DND-41 (cell line): ENCODE results near the gene AUTS2.

ENCODE experiments used
- EZH2 ChIP-seq: IDR thresholded peaks from 3 replicates; pipeline ENCODE4 v1.6.1; 2012; ENCODE audit warnings: borderline replicate concordance, low read depth, mild to moderate bottlenecking, moderate library complexity, low read length, inconsistent platforms; ENCODE audit not compliant: severe bottlenecking
- TF ChIP-seq, protein P1 (sequence below): IDR thresholded peaks from 2 replicates; pipeline ENCODE4 v1.5.1; 2012; ENCODE audit warnings: borderline replicate concordance, low read length, moderate library complexity, mild to moderate bottlenecking; ENCODE audit not compliant: poor library complexity, severe bottlenecking; ENCODE audit errors: extremely low read depth

DNA sequence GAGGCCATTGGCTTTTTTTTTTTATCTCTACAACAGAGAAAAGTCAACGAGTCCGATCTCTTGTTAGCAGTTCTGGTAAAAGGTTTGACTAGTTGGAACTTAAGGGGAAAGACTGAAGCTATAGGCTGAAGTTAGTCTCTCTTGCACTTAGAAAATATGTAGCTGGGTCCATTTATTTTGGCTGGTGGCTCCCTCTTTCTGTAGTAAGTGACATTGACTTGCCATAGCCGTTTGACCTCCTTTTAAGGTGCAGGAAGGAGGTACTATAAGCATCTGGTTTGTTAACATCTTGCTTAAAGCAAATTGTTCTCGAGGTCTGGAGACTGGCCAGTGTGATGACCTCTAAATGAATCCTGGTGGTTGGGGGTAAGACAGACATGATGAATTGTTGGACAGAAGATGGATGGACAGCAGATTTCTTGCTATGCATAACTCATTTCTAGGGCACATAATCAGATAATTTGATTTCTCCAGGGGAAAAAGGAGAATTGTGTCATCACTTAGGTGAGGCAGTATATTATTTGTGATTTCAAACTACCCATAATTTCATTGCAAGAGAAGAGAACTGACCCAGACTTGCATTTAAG, 1177.4 kb downstream of the AUTS2 start:
- TF ChIP-seq, protein P1, sequence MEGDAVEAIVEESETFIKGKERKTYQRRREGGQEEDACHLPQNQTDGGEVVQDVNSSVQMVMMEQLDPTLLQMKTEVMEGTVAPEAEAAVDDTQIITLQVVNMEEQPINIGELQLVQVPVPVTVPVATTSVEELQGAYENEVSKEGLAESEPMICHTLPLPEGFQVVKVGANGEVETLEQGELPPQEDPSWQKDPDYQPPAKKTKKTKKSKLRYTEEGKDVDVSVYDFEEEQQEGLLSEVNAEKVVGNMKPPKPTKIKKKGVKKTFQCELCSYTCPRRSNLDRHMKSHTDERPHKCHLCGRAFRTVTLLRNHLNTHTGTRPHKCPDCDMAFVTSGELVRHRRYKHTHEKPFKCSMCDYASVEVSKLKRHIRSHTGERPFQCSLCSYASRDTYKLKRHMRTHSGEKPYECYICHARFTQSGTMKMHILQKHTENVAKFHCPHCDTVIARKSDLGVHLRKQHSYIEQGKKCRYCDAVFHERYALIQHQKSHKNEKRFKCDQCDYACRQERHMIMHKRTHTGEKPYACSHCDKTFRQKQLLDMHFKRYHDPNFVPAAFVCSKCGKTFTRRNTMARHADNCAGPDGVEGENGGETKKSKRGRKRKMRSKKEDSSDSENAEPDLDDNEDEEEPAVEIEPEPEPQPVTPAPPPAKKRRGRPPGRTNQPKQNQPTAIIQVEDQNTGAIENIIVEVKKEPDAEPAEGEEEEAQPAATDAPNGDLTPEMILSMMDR, result peak; percentile 21
- TF ChIP-seq EZH2, result no peak
